Caco-2 (cell line): Measurements from ENCODE around the gene RAB30. TPM values are rescaled to one million over a fixed set of nuclear protein-coding genes. Genes with fewer than 3 reads are reported as not detected.

Experiments
- BruUV-seq: library from RNA; stranded (reverse); fragments of 400-500 nt; replicated peaks from 2 replicates; lab custom pipeline; 2021; lab: Mats Ljungman, UMichigan
- CTCF ChIA-PET: fragments of 300-600 bp; sonication (Branson Sonifier 250); formaldehyde crosslinking; loops from one replicate; lab custom pipeline; 2022; ENCODE audit warnings: antibody characterized with exemption; lab: Charles Lee
- POLR2A ChIA-PET: fragments of 300-600 bp; sonication (Branson Sonifier 250); formaldehyde crosslinking; loops from one replicate; lab custom pipeline; 2022; ENCODE audit warnings: antibody characterized with exemption; lab: Charles Lee
- DNase-seq, 2 experiments: peaks; one replicate each; pipeline versions ENCODE4 v3.0.0 to v3.0.0-alpha.2; 2020 to 2022
- H3K27me3 ChIP-seq: replicated peaks from 2 replicates; pipeline ENCODE4 v1.6.0; 2011; ENCODE audit warnings: low read length; ENCODE audit not compliant: control insufficient read depth, insufficient read depth
- H3K36me3 ChIP-seq: 2 replicates; pipeline ENCODE4 v1.5.1; 2011; ENCODE audit warnings: low read length; ENCODE audit not compliant: control insufficient read depth, insufficient read depth
- H3K4me1 ChIP-seq: fragments of 250-450 bp; sonication (Bioruptor Pico); 2 replicates; pipeline ENCODE4 v1.5.1; 2020; ENCODE audit warnings: mild to moderate bottlenecking
- H3K4me3 ChIP-seq: 2 replicates; pipeline ENCODE4 v1.5.1; 2011; ENCODE audit warnings: low read depth, mild to moderate bottlenecking, control low read depth, low read length
- H3K9me3 ChIP-seq: fragments of 250-450 bp; sonication (Bioruptor Pico); 2 replicates; pipeline ENCODE4 v1.5.1; 2020; ENCODE audit warnings: mild to moderate bottlenecking, moderate library complexity
- H3K27ac Mint-ChIP-seq: one replicate; pipeline ENCODE4 v1.8.0; 2022; ENCODE audit warnings: mixed read lengths; ENCODE audit not compliant: unreplicated experiment
- H3K27me3 Mint-ChIP-seq: one replicate; pipeline ENCODE4 v1.8.0; 2022; ENCODE audit warnings: mixed read lengths; ENCODE audit not compliant: insufficient read depth, unreplicated experiment
- H3K36me3 Mint-ChIP-seq: one replicate; pipeline ENCODE4 v1.8.0; 2022; ENCODE audit warnings: mild to moderate bottlenecking, mixed read lengths; ENCODE audit not compliant: insufficient read depth, unreplicated experiment
- H3K4me1 Mint-ChIP-seq: one replicate; pipeline ENCODE4 v1.8.0; 2022; ENCODE audit warnings: low read depth, mixed read lengths; ENCODE audit not compliant: unreplicated experiment
- H3K4me3 Mint-ChIP-seq: one replicate; pipeline ENCODE4 v1.8.0; 2022; ENCODE audit warnings: mild to moderate bottlenecking, moderate library complexity, mixed read lengths; ENCODE audit not compliant: unreplicated experiment
- H3K9me3 Mint-ChIP-seq: one replicate; pipeline ENCODE4 v1.8.0; 2022; ENCODE audit warnings: mixed read lengths; ENCODE audit not compliant: unreplicated experiment
- CTCF ChIP-seq, 2 experiments: fragments of 200-600 bp in 1 of 2; IDR thresholded peaks; 1 replicate in 1 of 2; 2 replicates in 1 of 2; pipeline versions ENCODE4 v1.5.1 to v1.8.0; 2011 to 2022; ENCODE audit warnings: antibody characterized with exemption in 1 of 2, control low read depth in 1 of 2, inconsistent platforms in 1 of 2, low read depth in 1 of 2, low read length in 1 of 2, mild to moderate bottlenecking in 1 of 2, moderate library complexity in 1 of 2; ENCODE audit not compliant: insufficient read depth in 1 of 2, severe bottlenecking in 1 of 2, unreplicated experiment in 1 of 2
- intact Hi-C: fragments of 100-400 bp; cut with micrococcal nuclease; formaldehyde crosslinking; loops from one replicate; pipeline ENCODE4 v1.10.0; 2022; ENCODE audit not compliant: unreplicated experiment
- total RNA-seq: library from RNA; stranded (reverse); gene quantifications from 2 replicates; pipeline ENCODE4 v1.2.3, GENCODE V29; 2022

RAB30 gene
- total RNA-seq, 1 experiment from 2014 or later = 13.5 TPM

GRCh38 chr11:82924522-82925224, 147.0 kb downstream of the RAB30 start:
- POLR2A ChIA-PET = interaction anchor here (0.6 kb wide), 1 partner anchor 14 kb away, joined by 13 read pairs; no protein-coding TSS in a partner anchor
- Mint-ChIP-seq H3K27ac (no peak overlapping the region), H3K4me1 (peaks cover 34% of the 10 kb centered on the region), H3K4me3 (no peak overlapping the region), H3K9me3 (no peaks in the 10 kb centered on the region), H3K36me3 (peaks cover 6% of the 10 kb centered on the region), H3K27me3 (no peaks in the 10 kb centered on the region)
- Histone ChIP-seq H3K9me3 (no peaks in the 10 kb centered on the region), H3K4me3 (no peak overlapping the region), H3K4me1 (peaks cover 12% of the 10 kb centered on the region), H3K27me3 (no peaks in the 10 kb centered on the region), H3K36me3 (no peaks in the 10 kb centered on the region)
- CTCF ChIA-PET = interaction anchor here (0.7 to 1.0 kb wide), 3 partner anchors 17 to 57 kb away, joined by 3 read pairs; no protein-coding TSS in a partner anchor
- DNase-seq = no peak
- no peak for TF ChIP-seq CTCF (IDR thresholded peaks at IDR 0.05; ENCODE audit: insufficient read depth in 1 of 2, low read depth in 1 of 2, low read length in 1 of 2, severe bottlenecking in 1 of 2, unreplicated experiment in 1 of 2)
- intact Hi-C loops = loop anchor here (5.0 kb wide), 1 partner anchor 148 kb away; the partner anchor contains the start of gene RAB30
- BruUV-seq = no TSS peak

Other genes starting within 250 kb of the RAB30 start
- gene PRCP, start 171.5 kb downstream of the RAB30 start, total RNA-seq = 107 TPM in 2 replicates
- 20.1 and 22.0 TPM in 2 replicates for gene DDIAS, start 170.2 kb downstream of the RAB30 start, total RNA-seq
- gene PCF11, start 85.2 kb upstream of the RAB30 start, total RNA-seq = 78.4 and 78.5 TPM in 2 replicates
- gene ANKRD42, start 121.8 kb upstream of the RAB30 start, total RNA-seq = 8.3 and 9.0 TPM in 2 replicates
- gene CCDC90B, start 214.5 kb upstream of the RAB30 start, total RNA-seq = 46.2 and 63.6 TPM in 2 replicates